Non-pigmented ciliary epithelial cell (primary cell): ENCODE data around the gene DDB1.

Source experiments
- DNase-seq: peaks from one replicate; pipeline ENCODE4 v3.0.0-alpha.2; 2010; ENCODE audit warnings: low read depth

DDB1 gene

GRCh38 chr11:61332797-61333549, at the start of gene DDB1, which contains the start of gene TKFC:
DDB1 (minus strand) TSS chr11:61333105; CDS start chr11:61332968, 137 bp downstream.
TKFC (plus strand) TSS chr11:61333228; CDS start chr11:61334729, 1,501 bp downstream.
- DNase-seq = peak; percentile 42

GRCh38 chr11:61380884-61381283, 48.0 kb upstream of the DDB1 start:
- no peak for DNase-seq

- DNase-seq = peak; percentile 87
These were observed 45.9 kb upstream of the DDB1 start for GRCh38 chr11:61378713-61379313.

DNA sequence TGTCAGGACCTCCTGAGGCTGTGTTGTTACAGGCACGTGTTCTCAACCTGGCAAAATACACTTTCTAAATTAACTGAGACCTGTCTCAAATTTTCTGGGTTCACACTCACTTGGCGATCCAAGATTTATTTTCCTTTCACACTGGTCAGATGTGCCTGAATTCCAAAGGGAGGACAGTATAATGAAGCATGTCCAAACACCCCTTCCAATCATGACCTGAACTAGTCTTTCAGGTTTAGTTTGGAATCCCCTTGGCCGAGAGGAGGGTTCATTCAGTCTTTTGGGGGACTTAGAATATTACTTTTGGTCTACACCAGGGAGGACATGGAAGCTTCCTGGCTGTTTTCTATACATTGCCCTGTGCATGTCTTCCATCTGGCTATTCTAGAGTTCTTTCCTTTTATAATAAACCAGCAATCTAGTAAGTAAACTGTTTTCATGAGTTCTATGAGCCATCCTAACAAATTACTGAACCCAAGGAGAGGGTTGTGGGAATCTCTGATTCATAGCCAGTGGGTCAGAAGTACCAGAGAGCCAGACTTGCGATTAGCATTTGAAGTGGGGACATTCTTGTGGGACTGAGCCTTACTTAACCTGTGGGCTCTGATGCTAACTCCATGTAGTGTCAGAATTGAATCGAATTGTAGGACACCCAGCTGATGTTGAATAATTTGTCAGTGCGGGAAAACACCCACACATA, 44.7 kb upstream of the DDB1 start:
- no peak for DNase-seq

DNA sequence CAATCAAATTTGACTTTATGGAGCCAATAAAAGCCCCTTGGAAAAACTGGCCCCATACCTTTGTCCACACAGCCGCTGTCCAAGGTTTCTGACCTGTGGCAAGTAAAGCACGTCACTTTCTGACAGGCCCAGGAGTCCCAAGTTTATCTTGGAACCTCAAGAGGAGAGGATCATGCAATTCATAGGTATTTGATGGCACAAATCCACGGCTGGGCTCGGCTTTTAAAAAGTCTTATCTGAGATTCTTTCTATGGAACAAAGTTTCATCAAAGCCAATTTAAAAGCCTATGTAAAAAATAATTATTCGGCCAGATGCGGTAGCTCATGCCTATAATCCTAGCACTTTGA, 42.8 kb upstream of the DDB1 start:
- DNase-seq = no peak

DNA sequence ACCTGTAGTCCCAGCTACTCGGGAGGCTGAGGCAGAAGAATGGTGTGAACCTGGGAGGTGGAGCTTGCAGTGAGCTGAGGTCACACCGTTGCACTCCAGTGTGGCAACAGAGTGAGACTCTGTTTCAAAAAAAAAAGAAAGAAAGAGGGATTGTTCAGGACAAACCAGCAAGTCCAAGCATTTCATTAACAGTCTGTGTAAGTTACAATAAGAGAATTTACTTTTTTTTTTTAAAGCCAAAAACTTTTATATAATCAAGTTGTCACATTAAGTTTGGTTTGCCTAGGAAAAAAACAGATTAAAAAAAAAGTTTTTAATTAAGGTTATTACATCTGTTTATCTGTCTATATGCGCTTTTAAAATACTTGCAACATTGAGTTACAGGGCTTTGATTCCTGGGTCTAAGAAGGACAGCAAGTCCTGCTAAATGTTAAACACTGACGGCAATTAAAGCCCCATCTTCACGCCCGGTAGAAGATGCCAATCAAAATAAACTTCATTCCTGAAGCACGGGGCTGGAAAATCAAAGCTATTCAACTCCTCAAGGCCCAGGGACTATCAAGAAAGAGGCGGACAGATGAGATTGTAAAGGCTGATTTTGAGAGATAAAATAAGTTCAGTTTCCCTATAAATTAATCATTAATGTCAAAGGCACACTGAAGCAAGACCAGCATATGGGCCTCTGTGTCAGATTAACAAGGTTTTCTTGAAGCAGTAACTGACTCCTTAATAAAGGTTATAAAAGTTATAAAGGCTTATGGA, 39.9 kb upstream of the DDB1 start:
- no peak for DNase-seq

DNA sequence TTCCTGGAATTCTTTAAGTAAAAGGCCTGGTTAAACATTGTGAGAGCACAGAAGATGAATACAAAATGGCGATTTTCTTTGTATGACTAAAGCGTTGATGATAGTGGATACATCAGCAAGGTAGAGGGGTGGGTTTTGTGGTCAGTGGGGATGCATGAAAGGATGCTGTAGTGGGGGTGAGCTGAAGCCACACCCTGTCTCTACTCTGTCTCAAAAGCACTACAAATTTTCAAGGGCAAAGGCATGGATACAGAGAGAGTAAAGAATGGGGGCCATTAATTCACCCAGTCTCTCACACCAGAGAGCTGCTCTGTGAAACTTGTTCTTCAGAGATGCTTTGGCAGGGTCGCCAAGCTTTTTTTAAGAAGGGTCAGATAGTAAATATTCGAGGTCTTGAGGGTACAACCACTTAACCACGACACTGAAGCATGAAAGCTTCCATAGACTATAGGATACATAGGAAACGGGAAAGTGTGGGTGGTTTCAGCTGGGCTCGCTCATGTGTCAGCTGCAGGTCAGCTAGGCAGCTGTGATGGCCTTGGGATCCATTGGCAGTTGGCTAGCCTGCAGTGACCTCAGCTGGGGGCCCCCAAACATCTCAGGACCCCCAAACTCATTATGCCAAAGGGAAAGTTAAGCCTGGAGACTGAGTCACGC, 37.6 kb upstream of the DDB1 start:
- no peak for DNase-seq

- DNase-seq = peak; percentile 79
These were observed 36.8 kb upstream of the DDB1 start for GRCh38 chr11:61369372-61370348.

DNA sequence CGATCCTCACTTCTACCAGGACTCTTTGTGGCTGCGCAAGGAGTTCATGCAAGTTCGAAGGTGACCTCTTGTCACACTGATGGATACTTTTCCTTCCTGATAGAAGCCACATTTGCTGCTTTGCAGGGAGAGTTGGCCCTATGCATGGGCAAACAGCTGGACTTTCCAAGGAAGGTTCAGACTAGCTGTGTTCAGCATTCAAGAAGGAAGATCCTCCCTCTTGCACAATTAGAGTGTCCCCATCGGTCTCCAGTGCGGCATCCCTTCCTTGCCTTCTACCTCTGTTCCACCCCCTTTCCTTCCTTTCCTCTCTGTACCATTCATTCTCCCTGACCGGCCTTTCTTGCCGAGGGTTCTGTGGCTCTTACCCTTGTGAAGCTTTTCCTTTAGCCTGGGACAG, 35.7 kb upstream of the DDB1 start:
- DNase-seq = no peak

DNA sequence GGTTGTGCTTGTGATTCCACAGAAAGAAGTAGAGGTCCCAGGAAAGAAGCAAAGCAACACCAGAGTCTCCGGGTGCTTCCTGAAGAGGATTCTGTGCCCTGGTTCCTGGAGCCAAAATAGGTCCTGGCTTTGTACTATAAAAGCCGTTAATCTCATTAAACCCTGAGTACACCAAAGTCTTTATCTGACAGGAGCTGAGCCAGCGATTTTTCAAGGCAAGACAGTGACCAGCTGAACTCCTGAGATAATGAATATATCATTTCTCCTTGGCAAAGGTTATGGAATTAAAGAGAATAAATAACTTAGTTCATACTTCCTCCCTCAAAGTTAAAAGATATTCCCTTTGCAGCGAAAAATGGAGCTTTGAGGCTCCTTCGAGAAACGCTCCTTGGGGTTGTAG, 34.5 kb upstream of the DDB1 start:
- no peak for DNase-seq

DNA sequence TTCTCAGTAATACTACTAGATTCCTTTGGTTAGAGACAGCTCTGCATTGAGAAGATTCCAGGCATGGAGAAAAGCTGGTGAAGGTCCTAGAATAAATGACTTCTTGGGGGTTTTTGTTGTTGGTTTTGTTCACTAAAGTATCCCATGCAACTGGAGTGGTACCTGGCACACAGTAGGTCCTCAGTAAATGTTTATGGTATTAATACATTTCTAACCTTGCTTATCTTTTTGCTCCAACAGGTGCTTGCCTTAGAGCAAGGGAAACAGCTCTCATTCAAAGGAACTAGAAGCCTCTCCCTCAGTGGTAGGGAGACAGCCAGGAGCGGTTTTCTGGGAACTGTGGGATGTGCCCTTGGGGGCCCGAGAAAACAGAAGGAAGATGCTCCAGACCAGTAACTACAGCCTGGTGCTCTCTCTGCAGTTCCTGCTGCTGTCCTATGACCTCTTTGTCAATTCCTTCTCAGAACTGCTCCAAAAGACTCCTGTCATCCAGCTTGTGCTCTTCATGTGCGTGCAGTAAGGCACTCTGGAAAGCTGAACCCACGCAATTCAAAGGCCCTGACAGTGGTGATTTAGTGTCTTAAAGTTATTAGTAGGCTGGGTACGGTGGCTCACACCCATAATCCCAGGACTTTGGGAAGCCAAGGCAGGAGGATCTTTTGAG, 31.2 kb upstream of the DDB1 start:
- no peak for DNase-seq

- no peak for DNase-seq
These were observed 29.6 kb upstream of the DDB1 start for GRCh38 chr11:61362542-61362875.

- DNase-seq = peak; percentile 57
These were observed 29.0 kb upstream of the DDB1 start, which contains the start of the genes CYB561A3 and TMEM138 for GRCh38 chr11:61361741-61362541. CYB561A3 (minus strand) TSS chr11:61361882; CDS start chr11:61356713, 5,169 bp downstream. TMEM138 (plus strand) TSS chr11:61362374; CDS start chr11:61364391, 2,017 bp downstream.

DNA sequence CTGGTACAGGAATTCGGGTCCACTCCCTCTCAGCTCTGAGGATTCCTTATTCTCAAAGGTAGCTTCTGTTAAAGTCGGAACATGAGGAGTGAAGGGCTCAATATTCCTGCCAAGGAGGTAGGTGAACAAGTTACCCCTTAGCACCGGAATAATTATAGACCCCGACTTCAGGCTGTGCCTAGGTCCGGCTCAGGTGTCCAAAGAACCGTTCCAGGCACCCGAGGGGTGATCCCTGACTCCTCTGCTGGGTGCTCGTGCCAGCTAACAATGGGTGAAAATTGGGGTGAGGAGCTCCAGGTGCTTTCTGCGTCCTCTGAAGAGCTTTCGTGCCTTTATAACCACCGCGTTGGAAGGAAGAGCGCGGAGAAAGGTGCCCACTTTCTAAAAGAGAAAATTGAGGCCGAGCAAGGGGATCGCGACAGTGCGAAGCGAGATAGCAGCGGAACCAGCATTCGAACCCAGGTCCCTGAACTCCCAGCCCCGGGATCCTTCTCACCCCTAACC, 28.4 kb upstream of the DDB1 start:
- DNase-seq = no peak

DNA sequence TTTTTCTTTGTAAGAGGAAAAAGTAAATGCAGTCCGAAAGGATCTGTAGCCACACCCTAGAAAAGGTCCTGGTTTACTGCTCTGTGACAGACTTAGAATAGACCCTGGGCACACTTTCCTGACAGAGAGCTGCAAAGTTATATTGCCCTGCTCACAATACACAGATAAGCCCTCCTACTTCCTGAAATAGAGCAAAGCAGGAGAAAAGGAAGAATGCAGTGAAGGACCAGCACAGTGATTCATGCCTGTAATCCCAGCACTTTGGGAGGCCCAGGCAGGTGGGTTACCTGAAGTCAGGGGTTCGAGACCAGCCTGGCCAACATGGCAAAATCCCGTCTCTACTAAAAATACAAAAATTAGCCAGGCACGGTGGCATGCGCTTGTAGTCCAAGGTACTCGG, 26.6 kb upstream of the DDB1 start:
- DNase-seq = no peak

GRCh38 chr11:61358566-61358965, 25.7 kb upstream of the DDB1 start:
- DNase-seq = no peak

GRCh38 chr11:61357894-61358239, 25.0 kb upstream of the DDB1 start:
- DNase-seq = no peak

- DNase-seq = no peak
These were observed 24.5 kb upstream of the DDB1 start for GRCh38 chr11:61357233-61357893.

- no peak for DNase-seq
These were observed 23.8 kb upstream of the DDB1 start for GRCh38 chr11:61356706-61357105.
